Ureter (tissue), 1 donor: ENCODE data around the gene FEV. TPM values are rescaled to one million over a fixed set of nuclear protein-coding genes. Genes with fewer than 3 reads are reported as not detected.

ENCODE experiments used
- DNase-seq: peaks from one replicate; pipeline ENCODE4 v3.0.0-alpha.2; 2020; ENCODE audit warnings: low spot score
- total RNA-seq: library from RNA; stranded (reverse); gene quantifications from one replicate; pipeline ENCODE4 v1.2.4, GENCODE V29; 2023
- donor health status: DM: yes; HTN: yes; CAD: no.

Gene FEV
- total RNA-seq, 1 donor from 2014 or later = not detected

- no peak for DNase-seq
These were observed 32.4 kb upstream of the FEV start for GRCh38 chr2:219017201-219017931.

- DNase-seq = no peak
These were observed 31.7 kb upstream of the FEV start for GRCh38 chr2:219016721-219017120.

- no peak for DNase-seq
These were observed 25.9 kb upstream of the FEV start for GRCh38 chr2:219010873-219011272.

GRCh38 chr2:219010162-219010756 lies 25.3 kb upstream of the FEV start:
- DNase-seq = no peak

GRCh38 chr2:219009294-219009693 lies 24.3 kb upstream of the FEV start:
- DNase-seq = no peak

GRCh38 chr2:219003979-219004378 lies 19.0 kb upstream of the FEV start:
- DNase-seq = no peak

GRCh38 chr2:219003267-219003634 lies 18.3 kb upstream of the FEV start:
- no peak for DNase-seq

- DNase-seq = no peak
These were observed 17.6 kb upstream of the FEV start for GRCh38 chr2:219002395-219003266.

- peak; percentile 61 for DNase-seq
These were observed 16.8 kb upstream of the FEV start for GRCh38 chr2:219001577-219002394.

GRCh38 chr2:219001100-219001576 lies 16.2 kb upstream of the FEV start:
- no peak for DNase-seq

GRCh38 chr2:219000569-219000960 lies 15.6 kb upstream of the FEV start:
- DNase-seq = no peak

GRCh38 chr2:218999881-219000568 lies 15.0 kb upstream of the FEV start:
- DNase-seq = no peak

GRCh38 chr2:218999021-218999880 lies 14.3 kb upstream of the FEV start:
- DNase-seq = no peak

GRCh38 chr2:218998414-218999002 lies 13.5 kb upstream of the FEV start:
- no peak for DNase-seq

- no peak for DNase-seq
These were observed 12.7 kb upstream of the FEV start for GRCh38 chr2:218997731-218998130.

GRCh38 chr2:218996937-218997336 lies 12.0 kb upstream of the FEV start:
- no peak for DNase-seq

- peak; percentile 82 for DNase-seq
These were observed 11.2 kb upstream of the FEV start for GRCh38 chr2:218995972-218996711.

- DNase-seq = no peak
These were observed 10.6 kb upstream of the FEV start for GRCh38 chr2:218995561-218995960.
